Measurements from ENCODE around the gene MYO10. TPM values are rescaled to one million over a fixed set of nuclear protein-coding genes. Genes with fewer than 3 reads are reported as not detected.

Gene MYO10
- total RNA-seq, 3 donors from 2014 or later, result 8.6 to 22.6 (median 21.2) TPM

DNA sequence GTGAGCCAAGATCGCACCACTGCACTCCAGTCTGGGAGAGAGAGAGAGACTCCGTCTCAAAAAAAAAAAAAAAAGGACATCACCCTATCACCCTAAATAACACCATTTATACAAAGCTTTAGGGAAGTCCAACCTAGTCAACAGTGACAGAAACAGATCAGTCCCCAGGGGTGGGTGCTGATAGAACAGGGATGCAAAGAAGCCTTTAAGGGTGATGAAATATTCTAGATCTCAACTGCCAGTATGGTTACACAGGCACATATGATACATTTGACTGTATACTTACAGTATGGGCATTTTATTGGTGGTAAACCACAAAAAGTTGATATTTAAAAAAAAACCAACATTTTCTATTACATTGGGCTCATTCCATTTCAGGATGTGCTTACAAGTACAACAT, 324.1 kb downstream of the MYO10 start:
- TF ChIP-seq, protein P1, sequence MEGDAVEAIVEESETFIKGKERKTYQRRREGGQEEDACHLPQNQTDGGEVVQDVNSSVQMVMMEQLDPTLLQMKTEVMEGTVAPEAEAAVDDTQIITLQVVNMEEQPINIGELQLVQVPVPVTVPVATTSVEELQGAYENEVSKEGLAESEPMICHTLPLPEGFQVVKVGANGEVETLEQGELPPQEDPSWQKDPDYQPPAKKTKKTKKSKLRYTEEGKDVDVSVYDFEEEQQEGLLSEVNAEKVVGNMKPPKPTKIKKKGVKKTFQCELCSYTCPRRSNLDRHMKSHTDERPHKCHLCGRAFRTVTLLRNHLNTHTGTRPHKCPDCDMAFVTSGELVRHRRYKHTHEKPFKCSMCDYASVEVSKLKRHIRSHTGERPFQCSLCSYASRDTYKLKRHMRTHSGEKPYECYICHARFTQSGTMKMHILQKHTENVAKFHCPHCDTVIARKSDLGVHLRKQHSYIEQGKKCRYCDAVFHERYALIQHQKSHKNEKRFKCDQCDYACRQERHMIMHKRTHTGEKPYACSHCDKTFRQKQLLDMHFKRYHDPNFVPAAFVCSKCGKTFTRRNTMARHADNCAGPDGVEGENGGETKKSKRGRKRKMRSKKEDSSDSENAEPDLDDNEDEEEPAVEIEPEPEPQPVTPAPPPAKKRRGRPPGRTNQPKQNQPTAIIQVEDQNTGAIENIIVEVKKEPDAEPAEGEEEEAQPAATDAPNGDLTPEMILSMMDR (IDR thresholded peaks at IDR 0.05), result no peak
- TF ChIP-seq POLR2AphosphoS5 (IDR thresholded peaks at IDR 0.05), result no peak
- no peaks in the 10 kb centered on the region for H3K4me1 ChIP-seq
- H3K27me3 ChIP-seq, result no peaks in the 10 kb centered on the region
- no peak for DNase-seq (ENCODE audit: low spot score in 2 of 2)
- H3K27ac ChIP-seq, result no peak overlapping the region
- H3K36me3 ChIP-seq, result no peaks in the 10 kb centered on the region
- no peak overlapping the region for H3K4me3 ChIP-seq
- intact Hi-C loops (cut with DNase I; ENCODE audit: low total_unique reads), result no loop called here
- no peaks in the 10 kb centered on the region for H3K9me3 ChIP-seq

Data from breast epithelium (tissue), 4 donors.